Measurements from ENCODE around the gene ITIH6.

- TF ChIP-seq POLR2A (IDR thresholded peaks at IDR 0.05), result no peak
- TF ChIP-seq, protein P1, sequence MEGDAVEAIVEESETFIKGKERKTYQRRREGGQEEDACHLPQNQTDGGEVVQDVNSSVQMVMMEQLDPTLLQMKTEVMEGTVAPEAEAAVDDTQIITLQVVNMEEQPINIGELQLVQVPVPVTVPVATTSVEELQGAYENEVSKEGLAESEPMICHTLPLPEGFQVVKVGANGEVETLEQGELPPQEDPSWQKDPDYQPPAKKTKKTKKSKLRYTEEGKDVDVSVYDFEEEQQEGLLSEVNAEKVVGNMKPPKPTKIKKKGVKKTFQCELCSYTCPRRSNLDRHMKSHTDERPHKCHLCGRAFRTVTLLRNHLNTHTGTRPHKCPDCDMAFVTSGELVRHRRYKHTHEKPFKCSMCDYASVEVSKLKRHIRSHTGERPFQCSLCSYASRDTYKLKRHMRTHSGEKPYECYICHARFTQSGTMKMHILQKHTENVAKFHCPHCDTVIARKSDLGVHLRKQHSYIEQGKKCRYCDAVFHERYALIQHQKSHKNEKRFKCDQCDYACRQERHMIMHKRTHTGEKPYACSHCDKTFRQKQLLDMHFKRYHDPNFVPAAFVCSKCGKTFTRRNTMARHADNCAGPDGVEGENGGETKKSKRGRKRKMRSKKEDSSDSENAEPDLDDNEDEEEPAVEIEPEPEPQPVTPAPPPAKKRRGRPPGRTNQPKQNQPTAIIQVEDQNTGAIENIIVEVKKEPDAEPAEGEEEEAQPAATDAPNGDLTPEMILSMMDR (IDR thresholded peaks at IDR 0.05), result no peak
- no peak for TF ChIP-seq POLR2AphosphoS5 (IDR thresholded peaks at IDR 0.05)
Measured at GRCh38 chrX:54758114-54759055, 39.7 kb downstream of the ITIH6 start.

Data from transverse colon (tissue), 4 donors.